Large intestine (tissue), 3 donors: ENCODE results near the gene REM1. TPM values are rescaled to one million over a fixed set of nuclear protein-coding genes. Genes with fewer than 3 reads are reported as not detected.
"Not testable (repeated sequence)": the region's sequence is repeated elsewhere in the genome, so short reads cannot be mapped to it uniquely, and the experiment has no call there.

Source experiments
- DNase-seq, 2 donors: peaks; one replicate each; pipeline versions ENCODE4 v3.0.0 to v3.0.0-alpha.2; 2013
- H3K27ac ChIP-seq: one replicate; pipeline ENCODE4 v1.5.1; 2013; ENCODE audit warnings: low read length
- H3K27me3 ChIP-seq: 2 replicates; pipeline ENCODE4 v1.6.1; 2013; ENCODE audit warnings: low read length; ENCODE audit not compliant: control insufficient read depth, insufficient read depth
- H3K36me3 ChIP-seq: 2 replicates; pipeline ENCODE4 v1.6.1; 2013; ENCODE audit warnings: low read length; ENCODE audit not compliant: control insufficient read depth, insufficient read depth
- H3K4me1 ChIP-seq: one replicate; pipeline ENCODE4 v1.6.1; 2013; ENCODE audit warnings: low read length; ENCODE audit not compliant: control insufficient read depth, insufficient read depth
- H3K4me3 ChIP-seq: one replicate; pipeline ENCODE4 v1.5.1; 2013; ENCODE audit warnings: low read length
- H3K9me3 ChIP-seq: one replicate; pipeline ENCODE4 v1.6.1; 2013; ENCODE audit warnings: mild to moderate bottlenecking, low read depth, low read length, moderate library complexity; ENCODE audit not compliant: control insufficient read depth
- WGBS: methylation state at CpG from one replicate; pipeline ENCODE4 v1.1.5; 2013; ENCODE audit warnings: low lambda C conversion rate; ENCODE audit not compliant: insufficient coverage; 5-methylcytosine and 5-hydroxymethylcytosine counted together
- polyA plus RNA-seq: library from polyadenylated mRNA; unstranded; fragments of 120-200 nt; gene quantifications from one replicate; pipeline ENCODE4 v1.2.1, GENCODE V29; 2013

REM1 gene
- polyA plus RNA-seq, 1 donor, result 2.8 TPM

- WGBS, result no CpG with 5 or more reads among the region's 31 CpGs
- no peak overlapping the region for H3K4me3 ChIP-seq
- H3K27ac ChIP-seq, result peak overlapping the region; percentile 74
- peaks cover 31% of the 10 kb centered on the region for H3K27me3 ChIP-seq
- peaks cover 6% of the 10 kb centered on the region for H3K9me3 ChIP-seq
- H3K36me3 ChIP-seq, result no peaks in the 10 kb centered on the region
- no peaks in the 10 kb centered on the region for H3K4me1 ChIP-seq
- peak; percentile 60 to 73 for DNase-seq
These were observed 10.6 kb downstream of the REM1 start for GRCh38 chr20:31485450-31486339.

GRCh38 chr20:31488115-31488514 is 13.0 kb downstream of the REM1 start:
- Histone ChIP-seq H3K4me3 (no peak overlapping the region), H3K27ac (no peak overlapping the region), H3K4me1 (no peaks in the 10 kb centered on the region), H3K9me3 (peaks cover 6% of the 10 kb centered on the region), H3K36me3 (no peaks in the 10 kb centered on the region), H3K27me3 (peaks cover 31% of the 10 kb centered on the region)
- no CpG with 5 or more reads among the region's 2 CpGs for WGBS
- no peak for DNase-seq

GRCh38 chr20:31489152-31489551 is 14.1 kb downstream of the REM1 start:
- Histone ChIP-seq H3K4me3 (no peak overlapping the region), H3K36me3 (no peaks in the 10 kb centered on the region), H3K4me1 (no peaks in the 10 kb centered on the region), H3K9me3 (peaks cover 3% of the 10 kb centered on the region), H3K27ac (no peak overlapping the region), H3K27me3 (peaks cover 26% of the 10 kb centered on the region)
- no peak for DNase-seq
- no CpG with 5 or more reads among the region's 3 CpGs for WGBS

DNA sequence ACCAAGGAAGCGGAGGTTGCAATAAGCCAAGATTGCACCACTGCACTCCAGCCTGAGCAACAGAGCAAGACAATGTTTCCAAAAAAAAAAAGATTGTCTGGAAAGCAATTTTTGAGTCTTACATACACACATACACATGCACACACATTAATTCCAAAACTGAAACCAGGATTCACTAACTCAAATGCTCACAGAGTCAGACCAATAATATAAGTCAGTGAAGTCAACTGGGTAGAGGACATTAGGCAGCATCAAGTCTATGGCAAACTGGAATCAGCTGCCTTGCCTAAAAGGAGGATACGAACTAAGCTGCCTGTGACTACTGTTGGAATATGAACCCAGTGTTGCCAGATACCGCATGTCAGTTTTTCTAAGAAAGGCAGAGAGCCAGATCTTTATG is 15.7 kb downstream of the REM1 start:
- Histone ChIP-seq H3K4me3 (no peak overlapping the region), H3K4me1 (no peaks in the 10 kb centered on the region), H3K27ac (no peak overlapping the region), H3K36me3 (no peaks in the 10 kb centered on the region), H3K9me3 (no peaks in the 10 kb centered on the region), H3K27me3 (peaks cover 10% of the 10 kb centered on the region)
- no peak for DNase-seq
- WGBS, result no CpG with 5 or more reads among the region's 3 CpGs

- Histone ChIP-seq H3K36me3 (no peaks in the 10 kb centered on the region), H3K4me3 (no peak overlapping the region), H3K27ac (no peak overlapping the region), H3K9me3 (no peaks in the 10 kb centered on the region), H3K27me3 (no peaks in the 10 kb centered on the region), H3K4me1 (no peaks in the 10 kb centered on the region)
- DNase-seq, result no peak
- no CpG with 5 or more reads among the region's 2 CpGs for WGBS
These were observed 19.0 kb downstream of the REM1 start for GRCh38 chr20:31494131-31494530.

- no peaks in the 10 kb centered on the region for H3K9me3 ChIP-seq
- no peaks in the 10 kb centered on the region for H3K27me3 ChIP-seq
- no peaks in the 10 kb centered on the region for H3K4me1 ChIP-seq
- H3K4me3 ChIP-seq, result no peak overlapping the region
- peak in 1 of 2 donors; percentile 50 for DNase-seq
- no peaks in the 10 kb centered on the region for H3K36me3 ChIP-seq
- 83% methylated on average over 1 of the region's 15 CpGs for WGBS
- H3K27ac ChIP-seq, result peak overlapping the region; percentile 51
These were observed 21.7 kb downstream of the REM1 start for GRCh38 chr20:31496761-31497295.

- Histone ChIP-seq H3K27me3 (no peaks in the 10 kb centered on the region), H3K4me3 (no peak overlapping the region), H3K36me3 (no peaks in the 10 kb centered on the region), H3K27ac (no peak overlapping the region), H3K9me3 (no peaks in the 10 kb centered on the region), H3K4me1 (no peaks in the 10 kb centered on the region)
- WGBS, result no CpG with 5 or more reads among the region's 6 CpGs
- no peak for DNase-seq
These were observed 22.9 kb downstream of the REM1 start for GRCh38 chr20:31497838-31498540.

GRCh38 chr20:31500527-31500926 is 25.4 kb downstream of the REM1 start:
- Histone ChIP-seq H3K27me3 (no peaks in the 10 kb centered on the region), H3K36me3 (no peaks in the 10 kb centered on the region), H3K4me1 (no peaks in the 10 kb centered on the region), H3K9me3 (no peaks in the 10 kb centered on the region), H3K27ac (no peak overlapping the region), H3K4me3 (no peak overlapping the region)
- WGBS, result no CpG with 5 or more reads among the region's 1 CpG
- DNase-seq, result no peak

- H3K27me3 ChIP-seq, H3K4me3 ChIP-seq, H3K27ac ChIP-seq, H3K36me3 ChIP-seq, H3K4me1 ChIP-seq, H3K9me3 ChIP-seq: not testable (repeated sequence)
- DNase-seq, result peak; percentile 52 to 65
- no CpG with 5 or more reads among the region's 20 CpGs for WGBS
These were observed 28.0 kb downstream of the REM1 start for GRCh38 chr20:31502884-31503673.

GRCh38 chr20:31505903-31506302 is 30.8 kb downstream of the REM1 start:
- Histone ChIP-seq H3K4me1 (no peaks in the 10 kb centered on the region), H3K36me3 (no peaks in the 10 kb centered on the region), H3K4me3 (no peak overlapping the region), H3K9me3 (no peaks in the 10 kb centered on the region), H3K27me3 (no peaks in the 10 kb centered on the region), H3K27ac (no peak overlapping the region)
- no CpG with 5 or more reads among the region's 1 CpG for WGBS
- no peak for DNase-seq
